Astrocyte (in vitro differentiated cells and primary cell): Measurements from ENCODE around the gene PSMD14. TPM values are rescaled to one million over a fixed set of nuclear protein-coding genes. Genes with fewer than 3 reads are reported as not detected.

Experiments
- DNase-seq: peaks from one replicate; pipeline ENCODE4 v3.0.0-alpha.2; 2010; ENCODE audit warnings: low read depth
- FAIRE-seq: peaks from 2 replicates; lab custom pipeline; 2011; peaks lifted over from hg19 to GRCh38; lab: Jason Lieb, UNC
- H2AFZ ChIP-seq: 2 replicates; pipeline ENCODE4 v1.6.0; 2012; ENCODE audit warnings: low read depth, low read length, inconsistent platforms
- H3K27ac ChIP-seq: 2 replicates; pipeline ENCODE4 v1.5.1; 2011; ENCODE audit warnings: low read depth, low read length, inconsistent platforms
- H3K27me3 ChIP-seq: 2 replicates; pipeline ENCODE4 v1.6.0; 2011; ENCODE audit warnings: low read length, inconsistent platforms; ENCODE audit not compliant: insufficient read depth
- H3K36me3 ChIP-seq: 2 replicates; pipeline ENCODE4 v1.5.1; 2011; ENCODE audit warnings: low read length, inconsistent platforms; ENCODE audit not compliant: insufficient read depth
- H3K4me1 ChIP-seq: 2 replicates; pipeline ENCODE4 v1.5.1; 2011; ENCODE audit warnings: low read length, inconsistent platforms; ENCODE audit not compliant: insufficient read depth
- H3K4me2 ChIP-seq: 2 replicates; pipeline ENCODE4 v1.6.0; 2012; ENCODE audit warnings: low read length, inconsistent platforms
- H3K4me3 ChIP-seq: 2 replicates; pipeline ENCODE4 v1.5.1; 2011; ENCODE audit warnings: low read depth, mild to moderate bottlenecking, low read length, inconsistent platforms; ENCODE audit not compliant: insufficient read depth
- H3K79me2 ChIP-seq: 2 replicates; pipeline ENCODE4 v1.6.0; 2012; ENCODE audit warnings: mild to moderate bottlenecking, low read length, inconsistent platforms; ENCODE audit not compliant: insufficient read depth
- H3K9ac ChIP-seq: 2 replicates; pipeline ENCODE4 v1.6.0; 2012; ENCODE audit warnings: mild to moderate bottlenecking, low read length, inconsistent platforms
- H3K9me3 ChIP-seq: 2 replicates; pipeline ENCODE4 v1.5.1; 2012; ENCODE audit warnings: low read depth, mild to moderate bottlenecking, low read length, inconsistent platforms; ENCODE audit not compliant: insufficient read depth
- H4K20me1 ChIP-seq: 2 replicates; pipeline ENCODE4 v1.6.0; 2012; ENCODE audit warnings: low read length, inconsistent platforms; ENCODE audit not compliant: insufficient read depth
- H3K27ac Mint-ChIP-seq: one replicate; pipeline ENCODE4 v1.8.0; 2021; ENCODE audit warnings: mild to moderate bottlenecking, mixed read lengths; ENCODE audit not compliant: unreplicated experiment
- H3K27me3 Mint-ChIP-seq: one replicate; pipeline ENCODE4 v1.8.0; 2021; ENCODE audit warnings: low read depth, mixed read lengths; ENCODE audit not compliant: unreplicated experiment
- H3K36me3 Mint-ChIP-seq: one replicate; pipeline ENCODE4 v1.8.0; 2021; ENCODE audit warnings: low read depth, mixed read lengths; ENCODE audit not compliant: unreplicated experiment
- H3K4me1 Mint-ChIP-seq: one replicate; pipeline ENCODE4 v1.8.0; 2021; ENCODE audit warnings: low read depth, mixed read lengths; ENCODE audit not compliant: unreplicated experiment
- H3K4me3 Mint-ChIP-seq: one replicate; pipeline ENCODE4 v1.8.0; 2021; ENCODE audit warnings: mild to moderate bottlenecking, moderate library complexity, mixed read lengths; ENCODE audit not compliant: unreplicated experiment
- H3K9me3 Mint-ChIP-seq: one replicate; pipeline ENCODE4 v1.8.0; 2021; ENCODE audit warnings: mild to moderate bottlenecking, mixed read lengths; ENCODE audit not compliant: unreplicated experiment
- EZH2 ChIP-seq: IDR thresholded peaks from 2 replicates; pipeline ENCODE4 v1.6.1; 2012; ENCODE audit warnings: mild to moderate bottlenecking, low read length, inconsistent platforms; ENCODE audit not compliant: insufficient read depth
- total RNA-seq: library from RNA; stranded (reverse); gene quantifications from 2 replicates; pipeline ENCODE4 v1.2.1, GENCODE V29; 2021
- TF ChIP-seq, protein P1 (sequence below): IDR thresholded peaks from 2 replicates; pipeline ENCODE4 v1.5.1; 2011; ENCODE audit warnings: low read depth, mild to moderate bottlenecking, inconsistent platforms, low read length, moderate library complexity; ENCODE audit not compliant: insufficient read depth

PSMD14 gene
- total RNA-seq, 1 donor from 2014 or later, result 86.0 TPM

- no peak overlapping the region for H3K27ac Mint-ChIP-seq
- no peak for TF ChIP-seq EZH2
- TF ChIP-seq, protein P1, sequence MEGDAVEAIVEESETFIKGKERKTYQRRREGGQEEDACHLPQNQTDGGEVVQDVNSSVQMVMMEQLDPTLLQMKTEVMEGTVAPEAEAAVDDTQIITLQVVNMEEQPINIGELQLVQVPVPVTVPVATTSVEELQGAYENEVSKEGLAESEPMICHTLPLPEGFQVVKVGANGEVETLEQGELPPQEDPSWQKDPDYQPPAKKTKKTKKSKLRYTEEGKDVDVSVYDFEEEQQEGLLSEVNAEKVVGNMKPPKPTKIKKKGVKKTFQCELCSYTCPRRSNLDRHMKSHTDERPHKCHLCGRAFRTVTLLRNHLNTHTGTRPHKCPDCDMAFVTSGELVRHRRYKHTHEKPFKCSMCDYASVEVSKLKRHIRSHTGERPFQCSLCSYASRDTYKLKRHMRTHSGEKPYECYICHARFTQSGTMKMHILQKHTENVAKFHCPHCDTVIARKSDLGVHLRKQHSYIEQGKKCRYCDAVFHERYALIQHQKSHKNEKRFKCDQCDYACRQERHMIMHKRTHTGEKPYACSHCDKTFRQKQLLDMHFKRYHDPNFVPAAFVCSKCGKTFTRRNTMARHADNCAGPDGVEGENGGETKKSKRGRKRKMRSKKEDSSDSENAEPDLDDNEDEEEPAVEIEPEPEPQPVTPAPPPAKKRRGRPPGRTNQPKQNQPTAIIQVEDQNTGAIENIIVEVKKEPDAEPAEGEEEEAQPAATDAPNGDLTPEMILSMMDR, result no peak
These were observed 44.5 kb downstream of the PSMD14 start for GRCh38 chr2:161352719-161353118.

DNA sequence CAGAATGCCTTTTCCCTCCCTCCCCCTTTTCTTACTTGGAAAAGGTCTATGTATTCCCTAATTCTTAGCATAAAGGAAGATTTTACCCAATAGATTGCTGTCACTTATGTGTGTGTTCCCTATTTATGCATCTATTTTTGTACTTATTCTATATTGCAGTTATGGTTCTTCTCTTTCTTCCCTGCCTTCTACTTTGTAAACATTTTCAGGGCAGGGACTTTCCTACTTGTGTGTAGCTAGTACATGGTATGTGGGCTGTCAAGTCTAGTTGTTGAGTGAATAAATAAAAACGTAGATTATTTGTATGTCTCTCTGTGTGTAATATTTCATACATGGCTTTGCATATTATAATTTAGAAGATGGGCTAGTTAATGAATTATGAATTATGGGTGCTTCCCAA is 45.3 kb downstream of the PSMD14 start:
- Histone ChIP-seq H3K4me3 (no peak overlapping the region), H3K4me2 (no peak overlapping the region), H4K20me1 (peaks cover 74% of the 10 kb centered on the region), H3K27ac (no peak overlapping the region), H3K4me1 (no peaks in the 10 kb centered on the region), H3K9me3 (no peaks in the 10 kb centered on the region), H3K9ac (no peak overlapping the region), H3K36me3 (no peaks in the 10 kb centered on the region), H3K79me2 (peaks cover 99% of the 10 kb centered on the region), H3K27me3 (no peaks in the 10 kb centered on the region), H2AFZ (no peak overlapping the region)
- DNase-seq, result no peak
- peaks cover 2% of the 10 kb centered on the region for H3K36me3 Mint-ChIP-seq
- H3K9me3 Mint-ChIP-seq, result no peaks in the 10 kb centered on the region
- TF ChIP-seq, protein P1, result no peak
- TF ChIP-seq EZH2, result no peak
- H3K27ac Mint-ChIP-seq, result no peak overlapping the region
- H3K4me3 Mint-ChIP-seq, result no peak overlapping the region
- H3K27me3 Mint-ChIP-seq, result no peaks in the 10 kb centered on the region
- peak; percentile 50 for FAIRE-seq
- peaks cover 6% of the 10 kb centered on the region for H3K4me1 Mint-ChIP-seq

More at GRCh38 chr2:161352719-161353118, 44.5 kb downstream of the PSMD14 start:
- H3K36me3 ChIP-seq, result no peaks in the 10 kb centered on the region
- H3K9me3 ChIP-seq, result no peaks in the 10 kb centered on the region
- FAIRE-seq (no peak), DNase-seq (no peak)
- Mint-ChIP-seq H3K27me3 (no peaks in the 10 kb centered on the region), H3K9me3 (no peaks in the 10 kb centered on the region), H3K4me3 (no peak overlapping the region), H3K36me3 (no peaks in the 10 kb centered on the region), H3K4me1 (peaks cover 6% of the 10 kb centered on the region)
- H3K9ac ChIP-seq, result no peak overlapping the region
- no peak overlapping the region for H3K4me3 ChIP-seq
- H3K79me2 ChIP-seq, result peaks cover 99% of the 10 kb centered on the region
- peaks cover 80% of the 10 kb centered on the region for H4K20me1 ChIP-seq
- H3K4me1 ChIP-seq, result no peaks in the 10 kb centered on the region
- H2AFZ ChIP-seq, result no peak overlapping the region
- H3K27me3 ChIP-seq, result no peaks in the 10 kb centered on the region
- no peak overlapping the region for H3K4me2 ChIP-seq
- no peak overlapping the region for H3K27ac ChIP-seq

GRCh38 chr2:161354106-161354505 is 45.9 kb downstream of the PSMD14 start:
- H3K9me3 Mint-ChIP-seq, result no peaks in the 10 kb centered on the region
- no peak overlapping the region for H3K4me3 Mint-ChIP-seq
- H3K27ac Mint-ChIP-seq, result no peak overlapping the region
- TF ChIP-seq EZH2, result no peak
- TF ChIP-seq, protein P1, result no peak
- no peak overlapping the region for H3K4me2 ChIP-seq
- peaks cover 74% of the 10 kb centered on the region for H4K20me1 ChIP-seq
- no peaks in the 10 kb centered on the region for H3K9me3 ChIP-seq
- peaks cover 2% of the 10 kb centered on the region for H3K36me3 Mint-ChIP-seq
- FAIRE-seq, result no peak
- no peaks in the 10 kb centered on the region for H3K27me3 Mint-ChIP-seq
- peaks cover 99% of the 10 kb centered on the region for H3K79me2 ChIP-seq
- no peak overlapping the region for H3K27ac ChIP-seq
- H3K9ac ChIP-seq, result no peak overlapping the region
- H3K4me1 Mint-ChIP-seq, result peaks cover 6% of the 10 kb centered on the region
- no peaks in the 10 kb centered on the region for H3K36me3 ChIP-seq
- no peaks in the 10 kb centered on the region for H3K27me3 ChIP-seq
- no peaks in the 10 kb centered on the region for H3K4me1 ChIP-seq
- no peak overlapping the region for H2AFZ ChIP-seq
- H3K4me3 ChIP-seq, result no peak overlapping the region
- no peak for DNase-seq
